HL-60 (cell line): ENCODE data around the gene NUP205.

Experiments
- DNase-seq, 2 experiments: peaks; one replicate each; pipeline ENCODE4 v3.0.0-alpha.2; 2010 to 2020; ENCODE audit warnings: low read depth in 1 of 2, low spot score in 1 of 2
- H3K27ac ChIP-seq: fragments of 250-450 bp; sonication (Bioruptor Pico); replicated peaks from 2 replicates; pipeline ENCODE4 v1.5.1; 2020; ENCODE audit warnings: mild to moderate bottlenecking, moderate library complexity
- H3K27me3 ChIP-seq: fragments of 250-450 bp; sonication (Bioruptor Pico); 2 replicates; pipeline ENCODE4 v1.5.1; 2021; ENCODE audit warnings: mild to moderate bottlenecking, moderate library complexity; ENCODE audit not compliant: insufficient read depth, poor library complexity, severe bottlenecking
- H3K4me3 ChIP-seq: replicated peaks from 2 replicates; pipeline ENCODE4 v1.5.1; 2011; ENCODE audit warnings: mild to moderate bottlenecking, control low read depth, low read length; ENCODE audit not compliant: insufficient read depth
- GABPA ChIP-seq: IDR thresholded peaks from 2 replicates; pipeline ENCODE4 v1.6.1; 2012; ENCODE audit warnings: low read depth
- POLR2AphosphoS5 ChIP-seq: IDR thresholded peaks from 2 replicates; pipeline ENCODE4 v1.6.1; 2012; ENCODE audit warnings: low read depth
- REST ChIP-seq: IDR thresholded peaks from 2 replicates; pipeline ENCODE4 v1.6.1; 2012; ENCODE audit warnings: low read depth; ENCODE audit not compliant: insufficient replicate concordance
- SPI1 ChIP-seq: IDR thresholded peaks from 2 replicates; pipeline ENCODE4 v1.6.1; 2012; ENCODE audit warnings: low read depth, mild to moderate bottlenecking, borderline replicate concordance
- TF ChIP-seq, protein P1 (sequence below): IDR thresholded peaks from one replicate; pipeline ENCODE4 v1.5.1; 2011; ENCODE audit warnings: low read length, control low read depth, inconsistent platforms; ENCODE audit not compliant: insufficient read depth

The NUP205 gene

DNA sequence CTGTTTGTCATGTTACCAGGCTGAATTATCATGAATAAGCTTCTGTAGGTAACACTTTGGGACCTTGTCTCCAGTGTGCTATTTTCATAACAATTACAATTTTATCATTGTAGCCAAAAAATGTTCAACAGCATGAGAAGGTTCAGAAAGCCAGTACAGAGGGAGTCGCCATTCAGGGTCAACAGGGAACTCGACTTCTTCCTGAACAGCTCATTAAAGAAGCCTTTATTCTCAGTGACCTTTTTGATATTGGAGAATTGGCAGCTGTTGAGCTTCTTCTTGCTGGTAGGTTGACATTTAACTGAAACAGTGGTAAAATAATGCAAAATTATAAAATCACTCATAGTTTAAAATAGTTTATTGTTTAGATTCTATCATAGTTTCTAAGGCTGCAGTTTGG is 15.8 kb downstream of the NUP205 start:
- Histone ChIP-seq H3K4me3 (no peak overlapping the region), H3K27ac (no peak overlapping the region), H3K27me3 (no peaks in the 10 kb centered on the region)
- no peak for DNase-seq
- TF ChIP-seq, protein P1, sequence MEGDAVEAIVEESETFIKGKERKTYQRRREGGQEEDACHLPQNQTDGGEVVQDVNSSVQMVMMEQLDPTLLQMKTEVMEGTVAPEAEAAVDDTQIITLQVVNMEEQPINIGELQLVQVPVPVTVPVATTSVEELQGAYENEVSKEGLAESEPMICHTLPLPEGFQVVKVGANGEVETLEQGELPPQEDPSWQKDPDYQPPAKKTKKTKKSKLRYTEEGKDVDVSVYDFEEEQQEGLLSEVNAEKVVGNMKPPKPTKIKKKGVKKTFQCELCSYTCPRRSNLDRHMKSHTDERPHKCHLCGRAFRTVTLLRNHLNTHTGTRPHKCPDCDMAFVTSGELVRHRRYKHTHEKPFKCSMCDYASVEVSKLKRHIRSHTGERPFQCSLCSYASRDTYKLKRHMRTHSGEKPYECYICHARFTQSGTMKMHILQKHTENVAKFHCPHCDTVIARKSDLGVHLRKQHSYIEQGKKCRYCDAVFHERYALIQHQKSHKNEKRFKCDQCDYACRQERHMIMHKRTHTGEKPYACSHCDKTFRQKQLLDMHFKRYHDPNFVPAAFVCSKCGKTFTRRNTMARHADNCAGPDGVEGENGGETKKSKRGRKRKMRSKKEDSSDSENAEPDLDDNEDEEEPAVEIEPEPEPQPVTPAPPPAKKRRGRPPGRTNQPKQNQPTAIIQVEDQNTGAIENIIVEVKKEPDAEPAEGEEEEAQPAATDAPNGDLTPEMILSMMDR: no peak
- TF ChIP-seq REST (no peak), GABPA (no peak), POLR2AphosphoS5 (no peak), SPI1 (no peak)

GRCh38 chr7:135575296-135575695 is 17.6 kb downstream of the NUP205 start:
- no peak overlapping the region for H3K4me3 ChIP-seq
- H3K27me3 ChIP-seq: no peaks in the 10 kb centered on the region
- H3K27ac ChIP-seq: no peak overlapping the region
- no peak for DNase-seq
- TF ChIP-seq GABPA (no peak), REST (no peak), POLR2AphosphoS5 (no peak), SPI1 (no peak)
- TF ChIP-seq, protein P1: no peak

- TF ChIP-seq REST (no peak), POLR2AphosphoS5 (no peak), SPI1 (no peak), GABPA (no peak)
- TF ChIP-seq, protein P1: no peak
- DNase-seq: no peak
- Histone ChIP-seq H3K4me3 (no peak overlapping the region), H3K27ac (no peak overlapping the region), H3K27me3 (no peaks in the 10 kb centered on the region)
These were observed 20.9 kb downstream of the NUP205 start for GRCh38 chr7:135578569-135578968.
